HG03139 (cell line): ENCODE results near the gene CTU1.
"Not testable (repeated sequence)": the region's sequence is repeated elsewhere in the genome, so short reads cannot be mapped to it uniquely, and the experiment has no call there.

Experiments used
- ATAC-seq: cut with Tn5 transposase; IDR thresholded peaks from one replicate; pipeline ENCODE4 v1.9.1; 2021; ENCODE audit not compliant: unreplicated experiment

The CTU1 gene

DNA sequence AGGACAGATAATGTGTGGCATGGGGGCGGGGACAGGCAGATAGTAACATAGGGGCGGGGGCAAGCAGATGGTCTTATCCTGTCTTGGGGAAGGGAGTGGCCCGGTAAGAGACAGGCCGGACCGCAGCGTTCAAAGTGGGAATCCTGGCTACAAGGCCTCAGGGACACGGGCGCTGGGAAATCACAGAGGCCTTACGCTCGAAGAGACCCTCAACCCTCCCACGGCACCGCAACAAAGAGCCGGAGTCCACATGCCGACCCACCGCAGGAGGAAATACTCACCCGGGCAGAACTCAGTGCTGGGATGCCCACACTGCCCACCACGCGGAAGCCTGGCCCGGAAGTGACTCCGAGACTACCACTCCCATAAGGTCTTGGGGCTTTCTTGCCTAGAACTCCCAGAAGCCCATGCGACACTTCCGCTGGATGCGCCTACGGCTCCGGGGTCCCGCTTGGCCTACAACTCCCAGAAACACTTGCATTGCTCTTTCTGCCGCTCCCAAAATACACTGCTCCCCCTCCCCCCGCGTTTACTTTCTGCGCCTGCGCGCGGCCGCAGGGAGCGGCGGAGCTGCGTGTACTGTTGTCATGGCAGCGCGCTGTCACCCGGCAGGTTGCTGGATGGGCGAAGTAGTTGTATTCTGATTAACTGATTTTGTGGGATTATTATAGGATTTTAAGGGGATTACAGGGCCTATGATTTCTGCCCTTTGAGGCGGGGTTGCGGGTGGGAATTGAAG, at the start of gene CTU1:
TSS of gene CTU1 (minus strand) at position 344 of the 739 bp plus-strand sequence. CDS start 3,840 bp downstream, outside the sequence.
- ATAC-seq: peak; percentile 94

DNA sequence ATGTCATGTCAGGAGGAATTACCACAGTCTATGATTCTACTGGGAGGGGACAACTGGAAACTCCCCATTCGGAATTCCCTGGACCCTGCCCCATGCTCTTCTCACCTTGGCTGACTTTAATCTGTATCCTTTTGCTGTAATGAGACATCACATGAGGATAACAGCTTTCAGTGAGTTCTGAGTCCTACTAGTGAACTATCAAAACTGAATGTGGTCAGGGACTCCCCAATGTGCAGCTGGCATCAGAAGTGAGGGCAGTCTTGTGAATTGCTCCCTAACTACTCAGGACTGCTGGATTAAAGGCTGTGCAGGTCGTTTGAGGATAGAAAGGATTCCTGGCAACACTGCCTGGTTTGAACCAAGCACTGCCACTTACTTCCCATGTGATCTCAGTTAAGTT, 49.1 kb upstream of the CTU1 start:
- no peak for ATAC-seq

DNA sequence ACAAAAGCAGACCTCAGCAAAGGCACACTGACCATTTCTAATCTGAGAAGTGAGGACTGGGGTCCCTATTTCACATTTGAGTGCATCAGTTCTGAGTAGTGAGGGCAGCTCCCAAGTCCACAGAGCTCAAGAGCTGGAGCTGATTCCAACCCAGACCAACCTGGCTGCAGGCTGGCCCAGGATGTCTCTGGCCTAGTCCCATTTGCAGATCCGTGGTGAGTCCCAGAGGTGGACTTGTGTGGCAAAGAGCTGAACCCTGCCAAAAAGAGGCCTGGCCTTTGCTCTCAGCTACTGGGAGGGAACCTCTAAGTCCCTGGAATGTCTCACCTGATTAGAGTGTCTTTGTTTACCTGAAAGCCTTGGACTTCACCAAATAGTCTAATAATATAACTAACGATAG, 48.5 kb upstream of the CTU1 start:
- ATAC-seq: no peak

DNA sequence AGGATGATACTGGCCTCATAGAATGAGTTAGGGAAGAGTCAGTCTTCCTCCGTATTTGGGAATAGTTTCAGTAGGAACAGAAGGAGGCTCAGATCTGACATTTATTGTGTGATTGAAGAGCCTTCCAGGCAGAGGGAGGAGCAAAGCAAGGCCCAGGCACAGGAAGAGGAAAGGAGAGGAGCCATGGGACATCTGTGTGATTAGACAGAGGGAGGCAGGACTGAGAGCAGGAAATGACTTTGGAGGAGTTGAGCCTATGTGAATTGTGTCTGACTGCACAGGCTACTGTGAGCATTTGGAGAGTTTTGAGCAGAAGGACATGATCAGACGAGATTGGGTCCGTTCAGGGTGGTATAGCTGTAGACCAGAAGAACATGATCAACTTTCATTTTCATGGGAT, 42.4 kb upstream of the CTU1 start:
- ATAC-seq: no peak

DNA sequence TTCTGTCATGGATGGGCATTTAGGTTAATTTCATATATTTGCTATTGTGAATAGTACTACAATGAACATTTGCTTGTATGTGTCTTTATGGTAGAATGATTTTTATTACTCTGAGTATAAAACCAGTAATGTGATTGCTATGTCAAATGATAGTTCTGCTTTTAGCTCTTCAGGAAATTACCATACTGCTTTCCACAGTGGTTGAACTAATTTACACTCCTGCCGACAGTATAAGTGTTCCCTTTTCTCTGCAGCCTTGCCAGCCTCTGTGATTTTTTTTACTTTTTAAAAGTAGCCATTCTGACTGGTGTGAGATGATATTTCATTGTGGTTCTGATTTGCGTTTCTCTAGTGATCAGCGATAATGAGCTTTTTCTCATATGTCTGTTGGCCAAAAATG, 40.4 kb upstream of the CTU1 start:
- no peak for ATAC-seq

DNA sequence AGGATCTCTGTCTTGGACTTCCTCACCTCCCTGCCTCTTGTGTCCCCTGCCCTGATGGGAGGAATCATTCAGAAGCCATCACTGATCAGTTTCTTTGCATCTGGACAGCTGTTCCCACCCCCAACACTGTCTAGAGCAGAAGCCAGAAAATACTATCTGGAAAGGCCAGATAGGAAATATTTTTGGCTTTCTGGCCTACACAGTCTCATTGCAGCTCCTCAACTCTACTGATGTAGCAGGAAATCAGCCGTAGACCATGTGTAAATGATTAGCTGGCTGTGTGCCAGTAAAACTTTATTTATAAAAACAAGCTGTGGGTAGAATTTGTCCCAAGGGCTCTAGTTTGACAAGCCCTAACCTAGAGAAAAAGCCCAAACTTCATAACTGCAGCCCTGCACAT, 39.5 kb upstream of the CTU1 start:
- ATAC-seq: no peak

DNA sequence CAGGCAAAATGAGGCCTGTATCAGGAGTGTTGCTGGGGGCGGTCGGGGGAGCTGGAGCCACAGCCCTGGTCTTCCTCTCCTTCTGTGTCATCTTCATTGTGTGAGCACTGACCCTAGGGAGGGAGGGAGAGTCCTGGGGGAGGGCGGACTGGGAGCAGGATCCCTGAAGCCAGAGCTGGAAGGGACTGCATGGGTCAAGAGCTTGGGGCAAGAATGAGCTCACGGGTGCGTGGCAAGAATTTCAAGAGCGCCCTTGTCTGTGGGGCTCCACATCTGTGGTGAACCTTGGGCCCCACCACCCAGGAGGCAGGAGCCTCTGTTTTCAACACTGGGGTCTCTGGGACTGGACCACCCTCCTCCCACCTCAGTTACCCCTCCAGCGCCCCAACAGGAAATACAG, 38.5 kb upstream of the CTU1 start:
- ATAC-seq: no peak

DNA sequence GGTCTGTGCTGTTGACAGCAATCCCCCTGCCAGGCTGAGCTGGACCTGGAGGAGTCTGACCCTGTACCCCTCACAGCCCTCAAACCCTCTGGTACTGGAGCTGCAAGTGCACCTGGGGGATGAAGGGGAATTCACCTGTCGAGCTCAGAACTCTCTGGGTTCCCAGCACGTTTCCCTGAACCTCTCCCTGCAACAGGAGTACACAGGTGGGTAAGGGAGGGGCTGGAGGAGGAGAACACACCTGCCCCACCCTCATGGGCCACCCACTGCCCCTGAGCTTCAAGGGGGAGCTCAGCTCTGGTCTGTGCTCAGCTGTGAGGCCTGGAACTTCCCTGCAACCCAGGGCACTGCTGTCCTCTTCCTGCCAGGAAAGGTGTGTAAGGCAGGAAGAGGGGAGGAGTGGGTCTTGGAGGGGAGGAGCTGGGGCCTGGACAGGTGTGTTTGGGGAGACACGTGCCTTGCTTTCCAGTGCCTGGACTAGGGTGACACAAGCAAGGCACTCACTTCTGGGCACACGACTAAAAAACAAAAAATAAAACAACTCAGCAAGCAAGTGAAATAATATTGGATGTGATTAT, 37.8 kb upstream of the CTU1 start:
- ATAC-seq: no peak

DNA sequence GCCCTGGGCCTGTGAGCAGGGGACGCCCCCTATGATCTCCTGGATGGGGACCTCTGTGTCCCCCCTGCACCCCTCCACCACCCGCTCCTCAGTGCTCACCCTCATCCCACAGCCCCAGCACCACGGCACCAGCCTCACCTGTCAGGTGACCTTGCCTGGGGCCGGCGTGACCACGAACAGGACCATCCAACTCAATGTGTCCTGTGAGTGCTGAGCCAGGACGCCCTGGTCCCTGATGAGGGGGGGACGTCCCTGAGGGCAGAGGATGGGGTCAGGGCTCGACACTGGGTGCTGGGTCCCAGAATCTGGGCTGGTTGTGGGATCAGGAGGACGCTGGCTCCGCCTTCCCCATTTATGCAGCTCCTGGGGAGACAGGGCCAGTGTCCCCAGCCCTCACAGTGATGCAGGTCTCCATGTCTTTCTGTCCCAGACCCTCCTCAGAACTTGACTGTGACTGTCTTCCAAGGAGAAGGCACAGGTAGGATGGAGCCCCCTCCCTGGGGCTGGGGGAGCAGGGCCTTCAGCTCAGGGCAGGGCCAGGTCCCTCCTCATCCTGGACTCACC, 36.4 kb upstream of the CTU1 start:
- no peak for ATAC-seq

DNA sequence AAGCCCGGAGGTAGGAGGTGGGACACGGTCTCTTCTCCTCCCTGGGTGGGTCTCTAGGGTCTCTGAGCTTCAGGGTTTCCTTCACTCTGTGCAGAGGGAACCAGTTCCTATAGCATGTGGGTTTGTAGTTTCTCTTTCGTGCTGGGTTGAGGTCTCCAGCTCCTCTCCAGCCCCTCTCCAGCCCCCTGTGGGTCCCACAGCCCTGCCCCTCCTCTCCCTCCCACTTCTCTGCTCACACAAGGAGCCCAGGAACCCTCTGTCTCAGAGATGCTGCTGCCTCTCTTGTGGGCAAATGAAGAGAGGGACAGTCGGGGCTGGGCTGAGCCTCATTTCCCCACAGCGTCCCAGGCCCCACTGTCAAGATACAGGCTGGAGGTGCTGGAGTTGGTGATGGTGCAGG, 35.3 kb upstream of the CTU1 start:
- no peak for ATAC-seq

DNA sequence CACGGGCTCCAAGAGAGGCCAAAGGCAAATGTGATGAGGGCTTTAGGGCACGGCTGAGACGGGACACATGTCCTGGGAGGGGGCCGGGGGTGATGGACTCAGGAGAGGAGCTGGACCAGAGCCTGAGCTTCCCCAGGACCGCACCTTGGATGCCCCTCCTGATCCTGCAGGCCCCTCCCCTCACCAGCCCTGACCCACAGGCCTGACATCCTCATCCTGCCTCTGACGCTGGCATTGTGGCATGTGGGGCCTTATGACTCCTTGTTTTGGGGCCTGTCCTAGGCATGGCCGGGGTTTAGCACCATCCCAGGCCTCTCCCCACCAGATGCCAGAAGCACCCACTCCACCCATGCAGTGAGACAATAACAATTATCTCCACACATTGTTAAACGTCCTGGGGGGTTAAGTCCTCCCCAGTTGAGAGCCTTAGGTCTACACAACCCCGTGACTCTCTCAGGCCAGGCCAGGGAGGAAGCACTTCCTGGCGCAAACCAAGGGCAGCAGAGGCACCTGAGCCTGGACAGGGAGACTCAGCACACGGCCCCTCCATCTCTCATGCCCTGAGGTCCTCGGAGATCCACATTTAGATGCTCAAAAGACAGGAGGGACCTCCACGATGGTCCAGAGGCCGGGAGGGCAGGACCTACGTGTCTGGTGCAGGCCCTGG, 34.7 kb upstream of the CTU1 start:
- ATAC-seq: not testable (repeated sequence)

DNA sequence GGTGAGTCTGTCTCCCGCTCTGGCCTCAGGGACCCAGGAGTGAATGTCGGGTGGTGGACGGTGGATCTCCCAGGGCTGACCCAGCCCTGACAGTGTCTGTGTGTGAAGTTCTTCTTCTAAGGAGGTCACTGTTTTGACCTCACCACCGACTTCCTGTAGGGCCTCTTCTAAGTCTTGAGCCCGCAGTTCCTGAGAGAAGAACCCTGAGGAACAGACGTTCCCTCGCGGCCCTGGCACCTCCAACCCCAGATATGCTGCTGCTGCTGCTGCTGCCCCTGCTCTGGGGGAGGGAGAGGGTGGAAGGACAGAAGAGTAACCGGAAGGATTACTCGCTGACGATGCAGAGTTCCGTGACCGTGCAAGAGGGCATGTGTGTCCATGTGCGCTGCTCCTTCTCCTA, 33.9 kb upstream of the CTU1 start, which contains the start of gene SIGLEC7:
TSS of gene SIGLEC7 (plus strand) at position 183 of the 400 bp plus-strand sequence. CDS start at position 252, 69 bp downstream.
- ATAC-seq: no peak

DNA sequence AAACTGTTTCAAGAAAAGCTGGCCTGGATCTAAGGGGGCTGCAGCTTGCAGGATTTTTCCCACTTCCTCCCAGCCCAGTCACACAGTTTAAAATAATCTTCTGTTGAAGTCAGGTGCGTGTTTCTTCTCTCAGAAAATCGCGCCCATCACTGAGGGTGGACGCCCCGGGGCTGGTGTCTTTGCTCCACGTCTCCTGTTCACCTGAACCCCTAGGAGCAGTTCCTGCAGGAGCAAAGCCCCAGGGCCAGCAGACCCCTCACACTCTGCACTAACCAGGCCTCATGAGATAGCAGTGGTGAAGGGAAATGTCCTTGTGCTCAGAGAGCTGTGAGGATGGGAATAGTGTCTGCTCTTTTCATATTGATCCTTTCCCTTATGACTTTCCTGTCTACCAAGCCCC, 33.0 kb upstream of the CTU1 start:
- ATAC-seq: no peak

DNA sequence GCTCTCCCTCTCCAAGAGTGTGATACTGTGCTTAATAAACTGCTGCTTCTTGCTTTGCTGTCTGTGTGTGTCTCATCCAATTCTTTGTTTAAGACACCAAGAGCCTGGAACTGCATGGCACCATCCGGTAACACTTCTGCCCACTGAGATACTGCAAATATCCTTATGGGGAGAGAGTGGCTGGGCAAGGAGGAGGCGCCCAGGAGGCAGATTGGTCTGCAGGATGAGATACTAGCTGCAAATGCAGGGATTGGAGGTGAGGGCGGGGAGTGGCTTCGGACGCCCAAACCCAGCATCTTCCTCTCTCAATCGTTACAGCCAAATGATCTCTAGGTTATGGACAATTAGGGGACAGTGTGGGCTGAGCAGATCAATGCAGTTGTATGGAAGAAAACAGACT, 32.2 kb upstream of the CTU1 start:
- ATAC-seq: no peak

DNA sequence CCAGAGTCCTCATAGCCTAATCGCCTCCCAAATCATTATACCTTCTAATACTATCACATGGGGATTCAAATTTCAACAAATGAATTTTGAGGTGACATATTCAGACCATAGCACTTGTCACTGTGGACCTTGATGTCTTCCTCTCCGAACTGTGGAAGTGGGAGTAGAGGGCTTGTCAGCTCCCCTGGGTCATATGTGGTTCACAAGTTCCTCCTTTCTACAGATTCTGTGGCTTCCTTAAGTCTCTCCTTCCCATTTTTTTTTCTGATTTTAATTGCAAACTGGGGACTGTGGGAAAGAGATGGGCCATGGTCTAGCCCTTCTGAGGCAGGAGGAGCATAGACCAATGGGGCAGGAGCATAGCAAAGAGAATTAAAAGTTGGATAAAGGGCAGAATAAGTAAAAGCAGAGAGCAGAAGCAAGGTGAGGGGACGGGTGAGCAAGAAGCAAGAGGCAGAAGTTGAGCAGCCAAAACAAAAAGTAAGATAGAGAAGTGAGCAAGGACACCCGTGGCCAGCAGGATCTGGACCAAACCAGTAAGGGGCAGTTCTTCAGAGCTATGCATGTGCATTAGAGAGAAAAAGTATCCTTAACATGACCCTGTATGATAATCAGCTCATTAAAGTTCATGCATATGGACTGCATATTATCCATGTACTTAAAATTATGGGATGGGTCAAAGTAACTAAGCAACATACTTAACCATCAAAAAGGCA, 31.2 kb upstream of the CTU1 start:
- ATAC-seq: no peak

DNA sequence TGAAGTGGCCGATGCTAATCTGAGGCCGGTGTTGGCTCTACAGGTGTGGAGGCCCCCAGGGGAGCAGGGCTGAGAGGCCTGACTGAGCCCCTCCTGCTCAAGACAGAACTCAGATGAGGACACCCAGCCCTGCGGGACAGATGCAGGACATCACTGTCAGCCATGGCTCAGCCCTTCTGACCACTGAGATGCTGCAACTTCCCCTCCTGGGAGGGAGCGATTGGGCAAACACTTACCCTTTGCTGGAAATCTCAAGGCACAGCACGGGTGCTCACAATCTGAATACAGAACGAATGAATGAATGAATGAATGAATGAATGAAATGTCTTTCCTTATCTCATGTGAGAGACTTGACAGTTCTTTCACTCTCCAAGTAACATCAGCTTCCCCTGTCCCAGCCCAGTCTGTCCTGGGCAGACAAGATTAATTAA, 30.4 kb upstream of the CTU1 start:
- ATAC-seq: no peak

DNA sequence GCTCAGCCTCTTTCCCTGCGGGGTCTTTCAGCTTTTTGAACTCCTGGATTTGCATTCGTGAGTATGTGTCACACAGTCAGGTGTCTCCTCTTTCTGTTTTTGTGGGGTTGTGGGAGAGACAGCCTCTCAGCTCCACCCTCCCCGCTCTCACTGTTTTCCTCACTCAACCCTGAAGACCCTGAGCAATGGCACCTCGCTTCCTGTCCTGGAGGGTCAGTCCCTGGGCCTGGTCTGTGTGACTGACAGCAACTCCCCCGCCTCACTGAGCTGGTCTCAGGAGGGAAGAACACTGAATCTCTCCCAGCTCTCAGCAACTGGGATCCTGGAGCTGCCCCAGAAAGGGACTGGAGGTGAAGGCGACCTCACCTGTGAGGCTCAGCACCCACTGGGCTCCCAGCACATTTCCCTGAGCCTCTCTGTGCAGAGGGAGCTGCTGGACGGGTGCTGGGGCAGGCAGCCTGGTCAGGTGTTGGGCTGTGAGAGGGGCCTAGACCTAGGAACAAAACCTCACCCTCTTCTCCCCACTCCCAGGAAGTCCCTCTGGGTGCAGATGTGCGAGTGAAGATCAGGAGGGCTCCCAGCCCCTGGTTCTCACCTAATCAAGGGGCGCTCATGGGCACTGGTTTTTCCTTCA, 29.7 kb upstream of the CTU1 start:
- ATAC-seq: no peak

DNA sequence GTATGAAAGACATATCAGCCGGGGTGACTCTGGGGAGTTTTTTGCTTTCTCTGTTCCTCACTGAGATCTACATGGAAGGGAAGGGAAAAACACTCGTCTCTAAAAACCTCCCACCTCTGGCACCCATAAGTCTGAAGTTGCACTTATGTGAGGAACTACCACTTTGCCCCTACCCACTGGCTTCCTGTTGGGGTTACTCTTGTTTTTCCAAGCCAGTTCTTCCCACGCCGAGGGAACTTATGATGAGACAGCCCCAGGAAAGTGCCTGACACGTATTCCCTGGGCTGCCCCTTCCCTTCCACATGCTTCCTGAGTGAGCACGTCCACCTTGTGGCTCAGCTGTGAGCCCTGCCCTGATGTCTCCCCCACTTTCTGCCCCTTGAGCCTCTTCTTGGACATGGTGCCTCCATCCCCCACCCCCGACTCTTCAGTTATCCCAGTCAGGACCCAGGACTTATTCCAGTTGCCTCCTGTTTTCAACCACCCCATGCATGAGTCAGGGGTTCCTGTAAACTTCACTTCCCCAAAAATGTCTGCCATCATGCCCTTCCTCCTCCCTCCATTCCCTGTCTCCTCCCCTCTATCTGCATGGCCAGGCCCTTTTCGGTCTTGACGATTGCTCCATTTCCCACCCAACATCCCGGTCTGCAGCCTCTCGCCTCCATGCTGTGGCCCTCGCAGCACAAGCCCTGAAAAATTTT, 28.8 kb upstream of the CTU1 start:
- no peak for ATAC-seq

DNA sequence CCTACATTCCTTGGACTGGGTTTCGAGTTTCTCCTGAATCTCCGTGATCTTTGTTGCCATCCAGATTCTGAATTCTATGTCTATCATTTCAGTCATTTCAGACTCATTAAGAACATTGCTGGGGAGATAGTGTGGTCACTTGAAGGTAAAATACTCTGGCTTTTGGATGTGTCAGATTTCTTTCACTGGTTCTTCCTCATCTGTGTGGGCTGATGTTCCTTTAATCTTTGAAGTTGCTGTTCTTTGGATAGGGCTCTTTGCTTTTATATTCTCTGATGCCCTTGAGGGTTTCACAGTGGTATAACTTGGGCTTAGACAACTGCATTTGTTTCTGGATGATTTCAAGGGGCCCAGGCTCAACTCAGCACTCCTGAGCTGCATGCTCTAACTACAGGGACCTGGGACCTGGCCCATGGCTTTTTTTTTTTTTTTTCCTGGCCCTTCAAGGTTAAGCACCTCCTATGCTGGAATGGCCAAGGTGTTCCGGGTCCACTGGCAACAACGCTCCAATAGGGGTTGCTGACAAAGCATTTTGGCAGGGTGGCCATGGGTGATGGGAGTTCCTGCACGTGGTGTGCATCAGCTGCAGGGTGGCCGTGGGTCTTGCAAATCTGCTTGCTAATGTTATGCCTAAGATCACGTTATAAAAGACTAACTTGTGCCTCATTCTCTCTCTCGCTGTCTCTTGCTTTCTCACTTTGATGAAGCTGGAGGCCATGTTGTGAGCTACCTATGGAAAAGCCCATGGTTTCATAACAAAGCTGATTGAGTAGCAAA, 28.0 kb upstream of the CTU1 start:
- ATAC-seq: no peak
